GM12878 (cell line): ENCODE data around the gene GJD3. TPM values are rescaled to one million over a fixed set of nuclear protein-coding genes. Genes with fewer than 3 reads are reported as not detected.

Source experiments
- ATAC-seq: fragments of 200-7000 bp; cut with Tn5 transposase; 3 replicates; pipeline ENCODE4 v1.9.1; 2020; ENCODE audit warnings: mild to moderate bottlenecking, moderate library complexity
- BruUV-seq: library from RNA; stranded (reverse); fragments of 400-500 nt; replicated peaks from 2 replicates; lab custom pipeline; 2021; lab: Mats Ljungman, UMichigan
- CTCF ChIA-PET: fragments of 300-600 bp; sonication (Branson Sonifier 250); formaldehyde crosslinking; extraction: SDS; loops from one replicate; lab custom pipeline; 2021; ENCODE audit warnings: inconsistent platforms; lab: Yijun Ruan, JAX
- POLR2A ChIA-PET: fragments of 350-600 bp; formaldehyde crosslinking; extraction: SDS; loops from one replicate; lab custom pipeline; 2021; ENCODE audit warnings: inconsistent platforms; lab: Charles Lee
- RAD21 ChIA-PET: fragments of 300-600 bp; sonication (Branson Sonifier 250); formaldehyde crosslinking; loops from one replicate; lab custom pipeline; 2023; ENCODE audit warnings: antibody characterized with exemption; ENCODE audit not compliant: unreplicated experiment; lab: Charles Lee
- SMC1A ChIA-PET: fragments of 300-600 bp; sonication (Branson Sonifier 250); formaldehyde crosslinking; loops from one replicate; lab custom pipeline; 2023; ENCODE audit not compliant: unreplicated experiment, uncharacterized antibody; lab: Charles Lee
- DNase-seq: peaks from one replicate; pipeline ENCODE4 v3.0.0-alpha.2; 2011; ENCODE audit warnings: low read depth, low spot score
- FAIRE-seq: peaks from 3 replicates; lab custom pipeline; 2011; peaks lifted over from hg19 to GRCh38; lab: Jason Lieb, UNC
- H2AFZ ChIP-seq: 2 replicates; pipeline ENCODE4 v1.6.0; 2011; ENCODE audit warnings: low read depth, low read length, control low read depth; ENCODE audit not compliant: control insufficient read depth
- H3K27ac ChIP-seq: 2 replicates; pipeline ENCODE4 v1.5.1; 2011; ENCODE audit warnings: control low read depth; ENCODE audit not compliant: control insufficient read depth, insufficient read depth
- H3K27me3 ChIP-seq, 2 experiments: replicated peaks in 1 of 2; 2 replicates each; pipeline versions ENCODE4 v1.6.0 to v1.6.1; 2011; ENCODE audit warnings: low read length in 1 of 2; ENCODE audit not compliant: control insufficient read depth in 2 of 2, insufficient read depth in 2 of 2
- H3K36me3 ChIP-seq, 2 experiments: 2 replicates each; pipeline ENCODE4 v1.5.1; 2011; ENCODE audit warnings: low read length in 1 of 2; ENCODE audit not compliant: control insufficient read depth in 2 of 2, insufficient read depth in 2 of 2
- H3K4me1 ChIP-seq: 2 replicates; pipeline ENCODE4 v1.6.1; 2011; ENCODE audit warnings: mild to moderate bottlenecking, low read length, moderate library complexity, mixed read lengths; ENCODE audit not compliant: control insufficient read depth, insufficient read depth
- H3K4me2 ChIP-seq: 2 replicates; pipeline ENCODE4 v1.6.0; 2011; ENCODE audit warnings: control low read depth; ENCODE audit not compliant: control insufficient read depth, insufficient read depth
- H3K4me3 ChIP-seq: fragments of 200-600 bp; sonication (generic); 2 replicates; pipeline ENCODE4 v1.5.1; 2016
- H3K79me2 ChIP-seq: 2 replicates; pipeline ENCODE4 v1.6.0; 2011; ENCODE audit warnings: low read length; ENCODE audit not compliant: control insufficient read depth, insufficient read depth
- H3K9ac ChIP-seq: 2 replicates; pipeline ENCODE4 v1.8.0; 2011; ENCODE audit warnings: low read length, control low read depth, mixed read lengths; ENCODE audit not compliant: control insufficient read depth, insufficient read depth
- H3K9me3 ChIP-seq: replicated peaks from 3 replicates; pipeline ENCODE4 v1.5.1; 2011; ENCODE audit warnings: mild to moderate bottlenecking, low read length; ENCODE audit not compliant: control insufficient read depth, insufficient read depth
- H4K20me1 ChIP-seq: 2 replicates; pipeline ENCODE4 v1.6.0; 2011; ENCODE audit not compliant: control insufficient read depth, insufficient read depth
- BHLHE40 ChIP-seq, 2 experiments: fragments of 450-650 bp in 1 of 2; IDR thresholded peaks; 2 replicates each; pipeline ENCODE4 v1.6.1; 2011 to 2017; ENCODE audit warnings: low read depth in 2 of 2, borderline replicate concordance in 1 of 2, improper control_type of control experiment in 1 of 2, low read length in 1 of 2, mild to moderate bottlenecking in 1 of 2
- EED ChIP-seq: sonication (generic); IDR thresholded peaks from 2 replicates; pipeline ENCODE4 v1.6.1; 2016; ENCODE audit warnings: antibody characterized with exemption, low read depth
- ESRRA ChIP-seq: IDR thresholded peaks from 2 replicates; pipeline ENCODE4 v1.6.1; 2012; ENCODE audit warnings: mild to moderate bottlenecking, low read length, improper control_type of control experiment
- HCFC1 ChIP-seq: fragments of 150-350 bp; IDR thresholded peaks from 2 replicates; pipeline ENCODE4 v1.6.1; 2014; ENCODE audit warnings: low read length
- HDAC6 ChIP-seq: fragments of 200-600 bp; sonication (generic); IDR thresholded peaks from one replicate; pipeline ENCODE4 v1.8.0; 2017; ENCODE audit warnings: antibody characterized with exemption; ENCODE audit not compliant: unreplicated experiment
- IKZF1 ChIP-seq: fragments of 450-650 bp; conservative IDR thresholded peaks from 2 replicates; pipeline ENCODE4 v1.6.1; 2017; ENCODE audit warnings: antibody characterized with exemption, mild to moderate bottlenecking
- IKZF2 ChIP-seq, 2 experiments: fragments of 450-650 bp; IDR thresholded peaks; 2 replicates each; pipeline ENCODE4 v1.6.1; 2017; ENCODE audit warnings: mild to moderate bottlenecking in 2 of 2, moderate library complexity in 2 of 2
- MTA2 ChIP-seq: fragments of 450-650 bp; IDR thresholded peaks from 2 replicates; pipeline ENCODE4 v1.6.1; 2016; ENCODE audit warnings: low read depth, mild to moderate bottlenecking, moderate library complexity
- MYC ChIP-seq: IDR thresholded peaks from 2 replicates; pipeline ENCODE4 v1.6.1; 2011; ENCODE audit warnings: mild to moderate bottlenecking, low read length, moderate library complexity, inconsistent platforms; ENCODE audit not compliant: insufficient read depth, insufficient replicate concordance, insufficient read length, severe bottlenecking
- NBN ChIP-seq: fragments of 450-650 bp; IDR thresholded peaks from 2 replicates; pipeline ENCODE4 v1.6.1; 2016
- NR2C1 ChIP-seq: fragments of 450-650 bp; IDR thresholded peaks from 2 replicates; pipeline ENCODE4 v1.6.1; 2017; ENCODE audit warnings: antibody characterized with exemption, mild to moderate bottlenecking, moderate library complexity
- SIN3A ChIP-seq: IDR thresholded peaks from 2 replicates; pipeline ENCODE4 v1.6.1; 2012; ENCODE audit warnings: low read depth, low read length, improper control_type of control experiment
- SMC3 ChIP-seq: IDR thresholded peaks from 2 replicates; pipeline ENCODE4 v1.6.1; 2011; ENCODE audit warnings: low read length, improper control_type of control experiment, borderline replicate concordance
- TCF3 ChIP-seq: IDR thresholded peaks from 2 replicates; pipeline ENCODE4 v1.6.1; 2012; ENCODE audit warnings: low read depth, mild to moderate bottlenecking, low read length, borderline replicate concordance; ENCODE audit not compliant: insufficient read depth
- YY1 ChIP-seq: IDR thresholded peaks from 2 replicates; pipeline ENCODE4 v1.6.1; 2011; ENCODE audit warnings: low read depth, mild to moderate bottlenecking, low read length
- ZSCAN29 ChIP-seq: fragments of 450-650 bp; IDR thresholded peaks from 2 replicates; pipeline ENCODE4 v1.6.1; 2017; ENCODE audit warnings: mild to moderate bottlenecking, moderate library complexity
- WGBS: methylation state at CpG from one replicate; pipeline ENCODE4 v1.1.6; 2016; ENCODE audit warnings: low lambda C conversion rate; ENCODE audit not compliant: insufficient replicate concordance, insufficient coverage; ENCODE audit errors: missing lambda C conversion rate; 5-methylcytosine and 5-hydroxymethylcytosine counted together
- in situ Hi-C: fragments of 300-500 bp; cut with MboI; formaldehyde crosslinking; loops from 9 replicates; pipeline ENCODE4 v1.14.3; 2018; ENCODE audit warnings: mixed read lengths
- intact Hi-C: fragments of 100-400 bp; cut with micrococcal nuclease; formaldehyde crosslinking; loops from one replicate; pipeline ENCODE4 v1.14.2; 2022; ENCODE audit not compliant: unreplicated experiment
- polyA plus RNA-seq, 11 experiments: library from polyadenylated mRNA; depleted of rRNA in 4 of 11; unstranded in 6 of 11; stranded (reverse) in 5 of 11; fragments of >200 nt; fragmentation: Nextera tagmentation in 4 of 11; fragmentation: Illumina TruSeq in 1 of 11; extraction: Ambion mirVana in 4 of 11; extraction: Trizol in 1 of 11; gene quantifications; 1 replicate in 1 of 11; 2 replicates in 10 of 11; pipeline versions ENCODE4 v1.2.1 to v1.2.3, GENCODE V29; 2011 to 2016; ENCODE audit warnings: inconsistent platforms in 2 of 11, missing spikeins in 2 of 11, low read depth in 1 of 11
- total RNA-seq, 4 experiments: library from RNA; depleted of rRNA in 3 of 4; stranded (reverse); fragments of >200 nt in 3 of 4; fragmentation: Illumina TruSeq in 1 of 4; extraction: Trizol in 1 of 4; gene quantifications; 2 replicates each; pipeline versions ENCODE4 v1.2.1 to v1.2.3, GENCODE V29; 2013 to 2021
- TF ChIP-seq, protein P1 (sequence below), 3 experiments: IDR thresholded peaks in 2 of 3; conservative IDR thresholded peaks in 1 of 3; 2 replicates each; pipeline ENCODE4 v1.5.1; 2011; ENCODE audit warnings: low read depth in 3 of 3, low read length in 3 of 3, mild to moderate bottlenecking in 3 of 3, control low read depth in 2 of 3, moderate library complexity in 2 of 3, inconsistent platforms in 1 of 3, mixed read lengths in 1 of 3; ENCODE audit not compliant: control insufficient read depth in 2 of 3, insufficient read depth in 1 of 3; ENCODE audit errors: extremely low read depth in 1 of 3
- TF ChIP-seq, protein P2 (sequence below): fragments of 450-650 bp; IDR thresholded peaks from 2 replicates; pipeline ENCODE4 v1.6.1; 2017; ENCODE audit warnings: mild to moderate bottlenecking, moderate library complexity

The GJD3 gene
- total and polyA plus RNA-seq, 10 of the 15 experiments (the other 5 are each of a cell fraction or from before 2014, with no cell fraction given): 1.6 TPM; not detected in 9

DNA sequence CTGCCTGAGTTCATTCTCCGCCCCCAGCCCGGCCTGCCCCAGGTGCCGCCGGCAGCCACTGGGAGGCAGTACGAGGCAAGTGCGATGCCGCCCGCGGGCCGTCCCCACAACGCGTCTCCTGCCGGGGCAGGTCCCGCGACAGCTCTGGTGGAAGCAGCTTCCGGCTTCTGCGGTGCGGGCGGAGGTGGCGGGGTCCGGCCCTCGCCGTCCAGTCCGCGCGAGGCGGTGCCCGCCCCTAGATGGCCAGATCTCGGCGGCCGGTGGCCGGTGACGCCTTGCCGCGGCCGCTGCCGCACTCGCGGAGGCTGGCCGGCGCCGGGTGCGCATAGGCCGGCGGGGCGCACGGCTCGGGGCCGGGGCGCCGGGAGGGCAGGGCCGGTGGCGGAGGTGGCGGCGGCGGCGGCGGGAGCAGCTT, 1.8 kb downstream of the GJD3 start:
- intact Hi-C loops: loop anchor here (5.0 kb wide), 2 partner anchors 80 to 185 kb away; partner anchors contain the start of gene IGFBP4
- H2AFZ ChIP-seq: peak overlapping the region; percentile 62
- no peak overlapping the region; the same call in 1 of the 2 replicates for H3K9ac ChIP-seq
- peak overlapping the region; percentile 65; the same call in 1 of the 2 replicates for H3K4me3 ChIP-seq
- H3K27me3 ChIP-seq: peaks cover 0 to 2% of the 10 kb centered on the region in 2 experiments; a peak in 1 of 4 replicates
- no peaks in the 10 kb centered on the region for H3K36me3 ChIP-seq
- peak; percentile 72 for FAIRE-seq
- peak overlapping the region; percentile 85 for H3K4me2 ChIP-seq
- WGBS: 0% methylated on average over 27 of the region's 58 CpGs
- no peaks in the 10 kb centered on the region for H3K79me2 ChIP-seq
- SMC1A ChIA-PET: interaction anchor here (0.6 to 4.9 kb wide), 8 partner anchors 36 to 293 kb away, joined by 3 to 38 read pairs (median 4); partner anchors contain the start of gene IGFBP4
- CTCF ChIA-PET: interaction anchor here (0.6 to 5.9 kb wide), 22 partner anchors 13 to 1300 kb away, joined by 3 to 75 read pairs (median 4); partner anchors contain the start of gene TOP2A
- POLR2A ChIA-PET: interaction anchor here (0.6 to 2.2 kb wide), 3 partner anchors 47 to 169 kb away, joined by 3 to 12 read pairs (median 5); no protein-coding TSS in a partner anchor
- RAD21 ChIA-PET: interaction anchor here (0.6 to 3.5 kb wide), 12 partner anchors 11 to 264 kb away, joined by 3 to 29 read pairs (median 3); partner anchors contain the start of gene IGFBP4
- peak; percentile 95 for ATAC-seq
- H3K27ac ChIP-seq: no peak overlapping the region
- H3K9me3 ChIP-seq: no peaks in the 10 kb centered on the region; the same call in 2 of the 3 replicates
- no peak for DNase-seq
- in situ Hi-C loops: no loop called here
- no TSS peak for BruUV-seq
- H3K4me1 ChIP-seq: no peaks in the 10 kb centered on the region; the same call in none of the 2 replicates
- H4K20me1 ChIP-seq: no peaks in the 10 kb centered on the region
- TF ChIP-seq BHLHE40 (IDR thresholded peaks at IDR 0.05; ENCODE audit: borderline replicate concordance in 1 of 2, low read depth in 2 of 2, low read length in 1 of 2) (peak; percentile 45 to 81; a peak in 3 of 4 replicates), NBN (0 out of 2 replicates have a peak, but pooled peaks have one; percentile 34), YY1 (peak; percentile 61; the same call in 1 of the 2 replicates), SIN3A (peak; percentile 60; the same call in 1 of the 2 replicates), MYC (no peak), EED (0 out of 2 replicates have a peak, but pooled peaks have one; percentile 22), IKZF2 (IDR thresholded peaks at IDR 0.05) (no peak), ESRRA (no peak), NR2C1 (0 out of 2 replicates have a peak, but pooled peaks have one; percentile 24), ZSCAN29 (0 out of 2 replicates have a peak, but pooled peaks have one; percentile 27), IKZF1 (peak; percentile 82), HCFC1 (no peak), TCF3 (0 out of 2 replicates have a peak, but pooled peaks have one; percentile 15), HDAC6 (no peak), MTA2 (no peak), SMC3 (peak; percentile 72)
- TF ChIP-seq, protein P1, sequence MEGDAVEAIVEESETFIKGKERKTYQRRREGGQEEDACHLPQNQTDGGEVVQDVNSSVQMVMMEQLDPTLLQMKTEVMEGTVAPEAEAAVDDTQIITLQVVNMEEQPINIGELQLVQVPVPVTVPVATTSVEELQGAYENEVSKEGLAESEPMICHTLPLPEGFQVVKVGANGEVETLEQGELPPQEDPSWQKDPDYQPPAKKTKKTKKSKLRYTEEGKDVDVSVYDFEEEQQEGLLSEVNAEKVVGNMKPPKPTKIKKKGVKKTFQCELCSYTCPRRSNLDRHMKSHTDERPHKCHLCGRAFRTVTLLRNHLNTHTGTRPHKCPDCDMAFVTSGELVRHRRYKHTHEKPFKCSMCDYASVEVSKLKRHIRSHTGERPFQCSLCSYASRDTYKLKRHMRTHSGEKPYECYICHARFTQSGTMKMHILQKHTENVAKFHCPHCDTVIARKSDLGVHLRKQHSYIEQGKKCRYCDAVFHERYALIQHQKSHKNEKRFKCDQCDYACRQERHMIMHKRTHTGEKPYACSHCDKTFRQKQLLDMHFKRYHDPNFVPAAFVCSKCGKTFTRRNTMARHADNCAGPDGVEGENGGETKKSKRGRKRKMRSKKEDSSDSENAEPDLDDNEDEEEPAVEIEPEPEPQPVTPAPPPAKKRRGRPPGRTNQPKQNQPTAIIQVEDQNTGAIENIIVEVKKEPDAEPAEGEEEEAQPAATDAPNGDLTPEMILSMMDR (IDR thresholded peaks at IDR 0.05 in 2 of 3, conservative IDR thresholded peaks at IDR 0.05 in 1 of 3; ENCODE audit: control insufficient read depth in 2 of 3, extremely low read depth in 1 of 3, insufficient read depth in 1 of 3, low read depth in 3 of 3, low read length in 3 of 3): peak; percentile 85
- TF ChIP-seq, protein P2, sequence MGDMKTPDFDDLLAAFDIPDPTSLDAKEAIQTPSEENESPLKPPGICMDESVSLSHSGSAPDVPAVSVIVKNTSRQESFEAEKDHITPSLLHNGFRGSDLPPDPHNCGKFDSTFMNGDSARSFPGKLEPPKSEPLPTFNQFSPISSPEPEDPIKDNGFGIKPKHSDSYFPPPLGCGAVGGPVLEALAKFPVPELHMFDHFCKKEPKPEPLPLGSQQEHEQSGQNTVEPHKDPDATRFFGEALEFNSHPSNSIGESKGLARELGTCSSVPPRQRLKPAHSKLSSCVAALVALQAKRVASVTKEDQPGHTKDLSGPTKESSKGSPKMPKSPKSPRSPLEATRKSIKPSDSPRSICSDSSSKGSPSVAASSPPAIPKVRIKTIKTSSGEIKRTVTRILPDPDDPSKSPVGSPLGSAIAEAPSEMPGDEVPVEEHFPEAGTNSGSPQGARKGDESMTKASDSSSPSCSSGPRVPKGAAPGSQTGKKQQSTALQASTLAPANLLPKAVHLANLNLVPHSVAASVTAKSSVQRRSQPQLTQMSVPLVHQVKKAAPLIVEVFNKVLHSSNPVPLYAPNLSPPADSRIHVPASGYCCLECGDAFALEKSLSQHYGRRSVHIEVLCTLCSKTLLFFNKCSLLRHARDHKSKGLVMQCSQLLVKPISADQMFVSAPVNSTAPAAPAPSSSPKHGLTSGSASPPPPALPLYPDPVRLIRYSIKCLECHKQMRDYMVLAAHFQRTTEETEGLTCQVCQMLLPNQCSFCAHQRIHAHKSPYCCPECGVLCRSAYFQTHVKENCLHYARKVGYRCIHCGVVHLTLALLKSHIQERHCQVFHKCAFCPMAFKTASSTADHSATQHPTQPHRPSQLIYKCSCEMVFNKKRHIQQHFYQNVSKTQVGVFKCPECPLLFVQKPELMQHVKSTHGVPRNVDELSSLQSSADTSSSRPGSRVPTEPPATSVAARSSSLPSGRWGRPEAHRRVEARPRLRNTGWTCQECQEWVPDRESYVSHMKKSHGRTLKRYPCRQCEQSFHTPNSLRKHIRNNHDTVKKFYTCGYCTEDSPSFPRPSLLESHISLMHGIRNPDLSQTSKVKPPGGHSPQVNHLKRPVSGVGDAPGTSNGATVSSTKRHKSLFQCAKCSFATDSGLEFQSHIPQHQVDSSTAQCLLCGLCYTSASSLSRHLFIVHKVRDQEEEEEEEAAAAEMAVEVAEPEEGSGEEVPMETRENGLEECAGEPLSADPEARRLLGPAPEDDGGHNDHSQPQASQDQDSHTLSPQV: 0 out of 2 replicates have a peak, but pooled peaks have one; percentile 14
